GM23338 (cell line): Measurements from ENCODE around the gene WDR27. TPM values are rescaled to one million over a fixed set of nuclear protein-coding genes. Genes with fewer than 3 reads are reported as not detected.

Source experiments
- ATAC-seq: fragments of 200-7000 bp; cut with Tn5 transposase; 3 replicates; pipeline ENCODE4 v1.9.1; 2020
- DNase-seq: peaks from one replicate; pipeline ENCODE4 v3.0.0-alpha.2; 2015; ENCODE audit warnings: low spot score
- H2AFZ ChIP-seq: fragments of 200-600 bp; sonication (generic); 2 replicates; pipeline ENCODE4 v1.8.0; 2016; ENCODE audit warnings: antibody characterized with exemption, mild to moderate bottlenecking, moderate library complexity
- H3F3A ChIP-seq: fragments of 200-600 bp; sonication (generic); replicated peaks from 2 replicates; pipeline ENCODE4 v1.8.0; 2017; ENCODE audit warnings: antibody characterized with exemption, mixed run types, low read depth
- H3K27ac ChIP-seq: fragments of 200-600 bp; sonication (generic); 2 replicates; pipeline ENCODE4 v1.6.1; 2016; ENCODE audit warnings: low read depth
- H3K27me3 ChIP-seq: fragments of 200-600 bp; sonication (generic); 2 replicates; pipeline ENCODE4 v1.8.0; 2016; ENCODE audit warnings: mild to moderate bottlenecking, mixed run types, moderate library complexity; ENCODE audit not compliant: insufficient read depth
- H3K36me3 ChIP-seq: fragments of 200-600 bp; sonication (generic); 2 replicates; pipeline ENCODE4 v1.8.0; 2016; ENCODE audit warnings: mild to moderate bottlenecking; ENCODE audit not compliant: insufficient read depth
- H3K4me1 ChIP-seq: fragments of 200-600 bp; sonication (generic); 2 replicates; pipeline ENCODE4 v1.8.0; 2016; ENCODE audit warnings: mild to moderate bottlenecking, moderate library complexity; ENCODE audit not compliant: insufficient read depth
- H3K4me2 ChIP-seq: fragments of 200-600 bp; sonication (generic); 2 replicates; pipeline ENCODE4 v1.7.1; 2017; ENCODE audit warnings: mixed run types
- H3K4me3 ChIP-seq: fragments of 200-600 bp; sonication (generic); 2 replicates; pipeline ENCODE4 v1.6.1; 2016; ENCODE audit warnings: mixed run types
- H3K79me2 ChIP-seq: fragments of 200-600 bp; sonication (generic); replicated peaks from 2 replicates; pipeline ENCODE4 v1.8.0; 2017; ENCODE audit warnings: mild to moderate bottlenecking; ENCODE audit not compliant: insufficient read depth
- H3K9me2 ChIP-seq: fragments of 200-600 bp; sonication (generic); 2 replicates; pipeline ENCODE4 v1.8.0; 2017; ENCODE audit not compliant: insufficient read depth
- H4K20me1 ChIP-seq: fragments of 200-600 bp; sonication (generic); replicated peaks from 2 replicates; pipeline ENCODE4 v1.8.0; 2017; ENCODE audit warnings: mild to moderate bottlenecking; ENCODE audit not compliant: insufficient read depth
- H3K27ac Mint-ChIP-seq: 2 replicates; pipeline ENCODE4 v1.8.0; 2020; ENCODE audit warnings: inconsistent platforms, mild to moderate bottlenecking, moderate library complexity, mixed read lengths
- H3K27me3 Mint-ChIP-seq: 3 replicates; pipeline ENCODE4 v1.8.0; 2022; ENCODE audit warnings: low read depth, mild to moderate bottlenecking, moderate library complexity, mixed read lengths, inconsistent platforms; ENCODE audit not compliant: insufficient read depth, poor library complexity
- H3K36me3 Mint-ChIP-seq: 3 replicates; pipeline ENCODE4 v1.8.0; 2021; ENCODE audit warnings: low read depth, mild to moderate bottlenecking, inconsistent platforms, moderate library complexity, mixed read lengths
- H3K4me1 Mint-ChIP-seq: 3 replicates; pipeline ENCODE4 v1.8.0; 2020; ENCODE audit warnings: mild to moderate bottlenecking, inconsistent platforms, mixed read lengths
- H3K4me3 Mint-ChIP-seq: 3 replicates; pipeline ENCODE4 v1.8.0; 2021; ENCODE audit warnings: moderate library complexity, mild to moderate bottlenecking, inconsistent platforms, mixed read lengths
- H3K9me3 Mint-ChIP-seq: 3 replicates; pipeline ENCODE4 v1.8.0; 2020; ENCODE audit warnings: moderate library complexity, mild to moderate bottlenecking, inconsistent platforms, mixed read lengths
- CREB1 ChIP-seq: fragments of 250-450 bp; sonication (Bioruptor Pico); IDR thresholded peaks from 2 replicates; pipeline ENCODE4 v1.5.0; 2020; ENCODE audit warnings: low read depth, mild to moderate bottlenecking, moderate library complexity
- EZH2 ChIP-seq: fragments of 200-600 bp; sonication (generic); IDR thresholded peaks from one replicate; pipeline ENCODE4 v1.8.0; 2017; ENCODE audit warnings: antibody characterized with exemption, mild to moderate bottlenecking, low read depth; ENCODE audit not compliant: unreplicated experiment
- EZH2phosphoT487 ChIP-seq: fragments of 200-600 bp; sonication (generic); IDR thresholded peaks from one replicate; pipeline ENCODE4 v1.8.1; 2018; ENCODE audit warnings: antibody characterized with exemption; ENCODE audit not compliant: unreplicated experiment
- JUNB ChIP-seq: IDR thresholded peaks from one replicate; pipeline ENCODE4 v1.6.1; 2016; ENCODE audit warnings: antibody characterized with exemption; ENCODE audit not compliant: unreplicated experiment
- NANOG ChIP-seq: IDR thresholded peaks from 2 replicates; pipeline ENCODE4 v1.6.1; 2016; ENCODE audit warnings: antibody characterized with exemption, borderline replicate concordance
- POLR2AphosphoS5 ChIP-seq: IDR thresholded peaks from 2 replicates; pipeline ENCODE4 v1.6.1; 2016; ENCODE audit warnings: antibody characterized with exemption, low read depth
- STAT1 ChIP-seq: IDR thresholded peaks from one replicate; pipeline ENCODE4 v1.6.1; 2016; ENCODE audit warnings: antibody characterized with exemption; ENCODE audit not compliant: unreplicated experiment
- ZNF114 ChIP-seq: fragments of 250-450 bp; sonication (Bioruptor Pico); IDR thresholded peaks from 2 replicates; pipeline ENCODE4 v1.5.0; 2020; ENCODE audit warnings: mild to moderate bottlenecking, moderate library complexity
- ZNF331 ChIP-seq: fragments of 250-450 bp; sonication (Bioruptor Pico); IDR thresholded peaks from 2 replicates; pipeline ENCODE4 v1.5.0; 2020; ENCODE audit warnings: low read depth, mild to moderate bottlenecking, moderate library complexity
- polyA plus RNA-seq: library from polyadenylated mRNA; unstranded; fragments of >200 nt; fragmentation: Nextera tagmentation; extraction: Ambion mirVana; gene quantifications from 2 replicates; pipeline ENCODE4 v1.2.1, GENCODE V29; 2016
- total RNA-seq: library from RNA; depleted of rRNA; stranded (reverse); fragments of >200 nt; shearing (Covaris generic); gene quantifications from 2 replicates; pipeline ENCODE4 v1.2.3, GENCODE V29; 2014
- TF ChIP-seq, protein P1 (sequence below): IDR thresholded peaks from 2 replicates; pipeline ENCODE4 v1.6.1; 2016; ENCODE audit warnings: antibody characterized with exemption
- TF ChIP-seq, protein P2 (sequence below): IDR thresholded peaks from one replicate; pipeline ENCODE4 v1.6.1; 2018; ENCODE audit warnings: antibody characterized with exemption; ENCODE audit not compliant: unreplicated experiment
- TF ChIP-seq, protein P3 (sequence below), 2 experiments: fragments of 200-600 bp in 1 of 2; sonication (generic) in 1 of 2; conservative IDR thresholded peaks; 2 replicates each; pipeline versions ENCODE4 v1.5.1 to v1.6.1; 2016 to 2017; ENCODE audit warnings: antibody characterized with exemption in 2 of 2, low read depth in 2 of 2, mild to moderate bottlenecking in 2 of 2, moderate library complexity in 1 of 2
- TF ChIP-seq, protein P4 (sequence below): fragments of 250-450 bp; sonication (Bioruptor Pico); IDR thresholded peaks from 2 replicates; pipeline ENCODE4 v1.5.0; 2020; ENCODE audit warnings: mild to moderate bottlenecking, moderate library complexity

The WDR27 gene
- total and polyA plus RNA-seq, 2 experiments from 2014 or later, result 55.3 to 80.4 TPM

DNA sequence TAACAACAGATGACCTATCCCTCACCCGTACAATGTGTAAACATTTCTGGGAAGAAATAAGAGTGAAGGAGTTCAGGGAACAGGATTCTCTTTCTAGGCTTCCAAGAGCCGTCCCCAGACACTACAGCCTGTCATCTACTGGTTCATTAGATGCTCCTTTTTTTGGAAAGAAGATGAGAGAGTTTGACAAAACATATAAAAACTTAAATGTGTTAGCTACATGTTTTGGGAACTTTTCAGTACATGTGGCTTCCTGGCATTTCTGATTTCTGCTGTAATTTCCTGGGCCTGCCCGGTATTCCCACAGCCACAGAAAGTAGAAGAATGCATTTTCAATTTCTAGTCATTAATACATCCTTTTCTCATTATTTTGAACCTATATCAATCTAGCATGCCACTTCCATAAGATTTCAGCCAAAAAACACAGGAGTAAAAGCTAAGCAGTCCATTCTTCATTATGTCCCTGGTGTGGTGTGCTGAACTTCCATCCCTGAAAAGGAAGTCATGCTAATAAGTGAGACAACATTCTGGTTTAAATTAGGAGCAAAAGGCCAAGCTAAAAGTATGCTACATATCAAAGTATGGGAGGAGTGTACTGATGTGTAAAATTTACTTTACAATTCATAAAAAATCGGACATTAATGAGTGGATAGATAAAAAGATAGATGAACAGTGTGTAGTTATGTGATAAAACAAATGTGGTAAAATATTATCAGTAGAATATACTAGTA lies 198.2 kb downstream of the WDR27 start:
- no peak overlapping the region for H3K27ac Mint-ChIP-seq
- DNase-seq, result no peak
- no peaks in the 10 kb centered on the region for H3K4me1 ChIP-seq
- H3K36me3 Mint-ChIP-seq, result peaks cover 24% of the 10 kb centered on the region
- H3K36me3 ChIP-seq, result peaks cover 2% of the 10 kb centered on the region; the same call in 1 of the 2 replicates
- H3K27ac ChIP-seq, result no peak overlapping the region
- no peaks in the 10 kb centered on the region for H3K79me2 ChIP-seq
- H3K27me3 Mint-ChIP-seq, result peaks cover 3% of the 10 kb centered on the region
- H3K4me2 ChIP-seq, result no peak overlapping the region
- H4K20me1 ChIP-seq, result no peaks in the 10 kb centered on the region
- H3K4me3 ChIP-seq, result no peak overlapping the region
- H3F3A ChIP-seq, result no peaks in the 10 kb centered on the region
- H3K4me3 Mint-ChIP-seq, result no peak overlapping the region
- no peak for TF ChIP-seq POLR2AphosphoS5
- TF ChIP-seq EZH2, result no peak
- no peak for TF ChIP-seq NANOG
- TF ChIP-seq, protein P1, sequence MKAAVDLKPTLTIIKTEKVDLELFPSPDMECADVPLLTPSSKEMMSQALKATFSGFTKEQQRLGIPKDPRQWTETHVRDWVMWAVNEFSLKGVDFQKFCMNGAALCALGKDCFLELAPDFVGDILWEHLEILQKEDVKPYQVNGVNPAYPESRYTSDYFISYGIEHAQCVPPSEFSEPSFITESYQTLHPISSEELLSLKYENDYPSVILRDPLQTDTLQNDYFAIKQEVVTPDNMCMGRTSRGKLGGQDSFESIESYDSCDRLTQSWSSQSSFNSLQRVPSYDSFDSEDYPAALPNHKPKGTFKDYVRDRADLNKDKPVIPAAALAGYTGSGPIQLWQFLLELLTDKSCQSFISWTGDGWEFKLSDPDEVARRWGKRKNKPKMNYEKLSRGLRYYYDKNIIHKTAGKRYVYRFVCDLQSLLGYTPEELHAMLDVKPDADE, result no peak
- no peak for TF ChIP-seq ZNF114 (CRISPR knock-in tag)
- TF ChIP-seq, protein P2, sequence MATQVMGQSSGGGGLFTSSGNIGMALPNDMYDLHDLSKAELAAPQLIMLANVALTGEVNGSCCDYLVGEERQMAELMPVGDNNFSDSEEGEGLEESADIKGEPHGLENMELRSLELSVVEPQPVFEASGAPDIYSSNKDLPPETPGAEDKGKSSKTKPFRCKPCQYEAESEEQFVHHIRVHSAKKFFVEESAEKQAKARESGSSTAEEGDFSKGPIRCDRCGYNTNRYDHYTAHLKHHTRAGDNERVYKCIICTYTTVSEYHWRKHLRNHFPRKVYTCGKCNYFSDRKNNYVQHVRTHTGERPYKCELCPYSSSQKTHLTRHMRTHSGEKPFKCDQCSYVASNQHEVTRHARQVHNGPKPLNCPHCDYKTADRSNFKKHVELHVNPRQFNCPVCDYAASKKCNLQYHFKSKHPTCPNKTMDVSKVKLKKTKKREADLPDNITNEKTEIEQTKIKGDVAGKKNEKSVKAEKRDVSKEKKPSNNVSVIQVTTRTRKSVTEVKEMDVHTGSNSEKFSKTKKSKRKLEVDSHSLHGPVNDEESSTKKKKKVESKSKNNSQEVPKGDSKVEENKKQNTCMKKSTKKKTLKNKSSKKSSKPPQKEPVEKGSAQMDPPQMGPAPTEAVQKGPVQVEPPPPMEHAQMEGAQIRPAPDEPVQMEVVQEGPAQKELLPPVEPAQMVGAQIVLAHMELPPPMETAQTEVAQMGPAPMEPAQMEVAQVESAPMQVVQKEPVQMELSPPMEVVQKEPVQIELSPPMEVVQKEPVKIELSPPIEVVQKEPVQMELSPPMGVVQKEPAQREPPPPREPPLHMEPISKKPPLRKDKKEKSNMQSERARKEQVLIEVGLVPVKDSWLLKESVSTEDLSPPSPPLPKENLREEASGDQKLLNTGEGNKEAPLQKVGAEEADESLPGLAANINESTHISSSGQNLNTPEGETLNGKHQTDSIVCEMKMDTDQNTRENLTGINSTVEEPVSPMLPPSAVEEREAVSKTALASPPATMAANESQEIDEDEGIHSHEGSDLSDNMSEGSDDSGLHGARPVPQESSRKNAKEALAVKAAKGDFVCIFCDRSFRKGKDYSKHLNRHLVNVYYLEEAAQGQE, result no peak
- TF ChIP-seq, protein P3, sequence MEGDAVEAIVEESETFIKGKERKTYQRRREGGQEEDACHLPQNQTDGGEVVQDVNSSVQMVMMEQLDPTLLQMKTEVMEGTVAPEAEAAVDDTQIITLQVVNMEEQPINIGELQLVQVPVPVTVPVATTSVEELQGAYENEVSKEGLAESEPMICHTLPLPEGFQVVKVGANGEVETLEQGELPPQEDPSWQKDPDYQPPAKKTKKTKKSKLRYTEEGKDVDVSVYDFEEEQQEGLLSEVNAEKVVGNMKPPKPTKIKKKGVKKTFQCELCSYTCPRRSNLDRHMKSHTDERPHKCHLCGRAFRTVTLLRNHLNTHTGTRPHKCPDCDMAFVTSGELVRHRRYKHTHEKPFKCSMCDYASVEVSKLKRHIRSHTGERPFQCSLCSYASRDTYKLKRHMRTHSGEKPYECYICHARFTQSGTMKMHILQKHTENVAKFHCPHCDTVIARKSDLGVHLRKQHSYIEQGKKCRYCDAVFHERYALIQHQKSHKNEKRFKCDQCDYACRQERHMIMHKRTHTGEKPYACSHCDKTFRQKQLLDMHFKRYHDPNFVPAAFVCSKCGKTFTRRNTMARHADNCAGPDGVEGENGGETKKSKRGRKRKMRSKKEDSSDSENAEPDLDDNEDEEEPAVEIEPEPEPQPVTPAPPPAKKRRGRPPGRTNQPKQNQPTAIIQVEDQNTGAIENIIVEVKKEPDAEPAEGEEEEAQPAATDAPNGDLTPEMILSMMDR (conservative IDR thresholded peaks at IDR 0.05; ENCODE audit: low read depth in 2 of 2), result no peak
- TF ChIP-seq EZH2phosphoT487, result no peak
- TF ChIP-seq CREB1, result no peak
- no peak for TF ChIP-seq STAT1
- no peak for TF ChIP-seq ZNF331 (CRISPR knock-in tag)
- TF ChIP-seq JUNB, result no peak
- TF ChIP-seq, protein P4, sequence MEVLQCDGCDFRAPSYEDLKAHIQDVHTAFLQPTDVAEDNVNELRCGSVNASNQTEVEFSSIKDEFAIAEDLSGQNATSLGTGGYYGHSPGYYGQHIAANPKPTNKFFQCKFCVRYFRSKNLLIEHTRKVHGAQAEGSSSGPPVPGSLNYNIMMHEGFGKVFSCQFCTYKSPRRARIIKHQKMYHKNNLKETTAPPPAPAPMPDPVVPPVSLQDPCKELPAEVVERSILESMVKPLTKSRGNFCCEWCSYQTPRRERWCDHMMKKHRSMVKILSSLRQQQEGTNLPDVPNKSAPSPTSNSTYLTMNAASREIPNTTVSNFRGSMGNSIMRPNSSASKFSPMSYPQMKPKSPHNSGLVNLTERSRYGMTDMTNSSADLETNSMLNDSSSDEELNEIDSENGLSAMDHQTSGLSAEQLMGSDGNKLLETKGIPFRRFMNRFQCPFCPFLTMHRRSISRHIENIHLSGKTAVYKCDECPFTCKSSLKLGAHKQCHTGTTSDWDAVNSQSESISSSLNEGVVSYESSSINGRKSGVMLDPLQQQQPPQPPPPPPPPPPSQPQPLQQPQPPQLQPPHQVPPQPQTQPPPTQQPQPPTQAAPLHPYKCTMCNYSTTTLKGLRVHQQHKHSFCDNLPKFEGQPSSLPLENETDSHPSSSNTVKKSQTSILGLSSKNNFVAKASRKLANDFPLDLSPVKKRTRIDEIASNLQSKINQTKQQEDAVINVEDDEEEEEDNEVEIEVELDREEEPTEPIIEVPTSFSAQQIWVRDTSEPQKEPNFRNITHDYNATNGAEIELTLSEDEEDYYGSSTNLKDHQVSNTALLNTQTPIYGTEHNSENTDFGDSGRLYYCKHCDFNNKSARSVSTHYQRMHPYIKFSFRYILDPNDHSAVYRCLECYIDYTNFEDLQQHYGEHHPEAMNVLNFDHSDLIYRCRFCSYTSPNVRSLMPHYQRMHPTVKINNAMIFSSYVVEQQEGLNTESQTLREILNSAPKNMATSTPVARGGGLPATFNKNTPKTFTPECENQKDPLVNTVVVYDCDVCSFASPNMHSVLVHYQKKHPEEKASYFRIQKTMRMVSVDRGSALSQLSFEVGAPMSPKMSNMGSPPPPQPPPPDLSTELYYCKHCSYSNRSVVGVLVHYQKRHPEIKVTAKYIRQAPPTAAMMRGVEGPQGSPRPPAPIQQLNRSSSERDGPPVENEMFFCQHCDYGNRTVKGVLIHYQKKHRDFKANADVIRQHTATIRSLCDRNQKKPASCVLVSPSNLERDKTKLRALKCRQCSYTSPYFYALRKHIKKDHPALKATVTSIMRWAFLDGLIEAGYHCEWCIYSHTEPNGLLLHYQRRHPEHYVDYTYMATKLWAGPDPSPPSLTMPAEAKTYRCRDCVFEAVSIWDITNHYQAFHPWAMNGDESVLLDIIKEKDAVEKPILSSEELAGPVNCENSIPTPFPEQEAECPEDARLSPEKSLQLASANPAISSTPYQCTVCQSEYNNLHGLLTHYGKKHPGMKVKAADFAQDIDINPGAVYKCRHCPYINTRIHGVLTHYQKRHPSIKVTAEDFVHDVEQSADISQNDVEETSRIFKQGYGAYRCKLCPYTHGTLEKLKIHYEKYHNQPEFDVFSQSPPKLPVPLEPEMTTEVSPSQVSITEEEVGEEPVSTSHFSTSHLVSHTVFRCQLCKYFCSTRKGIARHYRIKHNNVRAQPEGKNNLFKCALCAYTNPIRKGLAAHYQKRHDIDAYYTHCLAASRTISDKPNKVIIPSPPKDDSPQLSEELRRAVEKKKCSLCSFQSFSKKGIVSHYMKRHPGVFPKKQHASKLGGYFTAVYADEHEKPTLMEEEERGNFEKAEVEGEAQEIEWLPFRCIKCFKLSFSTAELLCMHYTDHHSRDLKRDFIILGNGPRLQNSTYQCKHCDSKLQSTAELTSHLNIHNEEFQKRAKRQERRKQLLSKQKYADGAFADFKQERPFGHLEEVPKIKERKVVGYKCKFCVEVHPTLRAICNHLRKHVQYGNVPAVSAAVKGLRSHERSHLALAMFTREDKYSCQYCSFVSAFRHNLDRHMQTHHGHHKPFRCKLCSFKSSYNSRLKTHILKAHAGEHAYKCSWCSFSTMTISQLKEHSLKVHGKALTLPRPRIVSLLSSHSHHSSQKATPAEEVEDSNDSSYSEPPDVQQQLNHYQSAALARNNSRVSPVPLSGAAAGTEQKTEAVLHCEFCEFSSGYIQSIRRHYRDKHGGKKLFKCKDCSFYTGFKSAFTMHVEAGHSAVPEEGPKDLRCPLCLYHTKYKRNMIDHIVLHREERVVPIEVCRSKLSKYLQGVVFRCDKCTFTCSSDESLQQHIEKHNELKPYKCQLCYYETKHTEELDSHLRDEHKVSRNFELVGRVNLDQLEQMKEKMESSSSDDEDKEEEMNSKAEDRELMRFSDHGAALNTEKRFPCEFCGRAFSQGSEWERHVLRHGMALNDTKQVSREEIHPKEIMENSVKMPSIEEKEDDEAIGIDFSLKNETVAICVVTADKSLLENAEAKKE (CRISPR knock-in tag), result no peak
- no peaks in the 10 kb centered on the region for H3K27me3 ChIP-seq
- H3K9me3 Mint-ChIP-seq, result peaks cover 13% of the 10 kb centered on the region
- no peaks in the 10 kb centered on the region for H3K4me1 Mint-ChIP-seq
- no peaks in the 10 kb centered on the region for H3K9me2 ChIP-seq
- no peak for ATAC-seq
- no peak overlapping the region for H2AFZ ChIP-seq
